Measurements from ENCODE around the gene LYRM2.
"Not testable (repeated sequence)": the region's sequence is repeated elsewhere in the genome, so short reads cannot be mapped to it uniquely, and the experiment has no call there.

GRCh38 chr6:89636412-89636811, 2.1 kb downstream of the LYRM2 start:
- TF ChIP-seq CTCF, POLR2A (IDR thresholded peaks at IDR 0.05): not testable (repeated sequence)
